ENCODE results near the gene ZNF614. TPM values are rescaled to one million over a fixed set of nuclear protein-coding genes. Genes with fewer than 3 reads are reported as not detected.
"Not testable (repeated sequence)": the region's sequence is repeated elsewhere in the genome, so short reads cannot be mapped to it uniquely, and the experiment has no call there.

The ZNF614 gene
- total RNA-seq, 4 donors from 2014 or later = 5.8 to 10.3 (median 7.7) TPM

- 95% methylated on average over 6 of the region's 6 CpGs for WGBS
- Histone ChIP-seq H3K27me3 (no peaks in the 10 kb centered on the region), H3K27ac (replicated peaks in 1 of 4) (no peak overlapping the region), H3K9me3 (peaks cover 15 to 83% (median 61%) of the 10 kb centered on the region in 4 donors), H3K36me3 (peaks cover 51 to 90% (median 76%) of the 10 kb centered on the region in 4 donors), H3K4me1 (no peaks in the 10 kb centered on the region), H3K4me3 (no peak overlapping the region)
- intact Hi-C loops (cut with DNase I) = no loop called here
- no peak for DNase-seq (ENCODE audit: extremely low spot score)
- TF ChIP-seq POLR2AphosphoS5 (IDR thresholded peaks at IDR 0.05) (no peak), POLR2A (IDR thresholded peaks at IDR 0.05; ENCODE audit: low read depth) (no peak), EP300 (IDR thresholded peaks at IDR 0.05) (no peak), CTCF (IDR thresholded peaks at IDR 0.05) (no peak)
Observed at GRCh38 chr19:52065399-52065798, 37.2 kb upstream of the ZNF614 start.

- DNase-seq (ENCODE audit: extremely low spot score) = not testable (repeated sequence)
- peaks cover 0 to 46% (median 33%) of the 10 kb centered on the region in 4 donors for H3K9me3 ChIP-seq
- WGBS = 86% methylated on average over 3 of the region's 3 CpGs
Observed at GRCh38 chr19:52056480-52056879, 28.3 kb upstream of the ZNF614 start.

GRCh38 chr19:52051736-52052135 lies 23.6 kb upstream of the ZNF614 start:
- H3K36me3 ChIP-seq; H3K27ac ChIP-seq (replicated peaks in 1 of 4); DNase-seq (ENCODE audit: extremely low spot score); H3K4me3 ChIP-seq; intact Hi-C loops (cut with DNase I); H3K27me3 ChIP-seq: not testable (repeated sequence)
- 56% methylated on average over 1 of the region's 1 CpG for WGBS
- Histone ChIP-seq H3K9me3 (peaks cover 0 to 23% (median 11%) of the 10 kb centered on the region in 4 donors), H3K4me1 (peaks cover 3 to 23% (median 19%) of the 10 kb centered on the region in 4 donors)

More at GRCh38 chr19:52056480-52056879, 28.3 kb upstream of the ZNF614 start:
- H3K36me3 ChIP-seq; H3K27ac ChIP-seq (replicated peaks in 1 of 4); H3K4me3 ChIP-seq; H3K4me1 ChIP-seq; H3K27me3 ChIP-seq; intact Hi-C loops (cut with DNase I): not testable (repeated sequence)

- Histone ChIP-seq H3K4me3 (peak within 1 kb of the TSS; percentile 63 to 86 (median 70)), H3K36me3 (peaks cover 18 to 29% (median 25%) of the 10 kb centered on the region in 4 donors), H3K9me3 (peaks cover 0 to 15% (median 8%) of the 10 kb centered on the region in 4 donors), H3K27me3 (no peaks in the 10 kb centered on the region), H3K4me1 (peaks cover 3 to 23% (median 19%) of the 10 kb centered on the region in 4 donors), H3K27ac (replicated peaks in 1 of 4) (peak within 1 kb of the TSS; percentile 91 to 95 (median 94))
- intact Hi-C loops (cut with DNase I) = loop anchor here (5.0 kb wide), 1 partner anchor 42 kb away; the partner anchor contains the start of gene ZNF615
- peak; percentile 98 for DNase-seq (ENCODE audit: extremely low spot score)
- under 1% methylated on average over 57 of the region's 60 CpGs for WGBS
- no peak for TF ChIP-seq EP300 (IDR thresholded peaks at IDR 0.05)
- TF ChIP-seq CTCF (IDR thresholded peaks at IDR 0.05) = peak in 1 of 3 experiments; percentile 7
- peak; percentile 80 to 91 for TF ChIP-seq POLR2AphosphoS5 (IDR thresholded peaks at IDR 0.05)
- TF ChIP-seq POLR2A (IDR thresholded peaks at IDR 0.05; ENCODE audit: low read depth) = peak; percentile 28
Observed at GRCh38 chr19:52048555-52049501, 20.6 kb upstream of the ZNF614 start, which contains the start of gene ZNF432. TSS of gene ZNF432 (minus strand) at chr19:52048838. CDS start at chr19:52046868, 1,970 bp downstream.

GRCh38 chr19:52039169-52039568 lies 11.0 kb upstream of the ZNF614 start:
- intact Hi-C loops (cut with DNase I) = no loop called here
- H3K27me3 ChIP-seq = no peaks in the 10 kb centered on the region
- WGBS = 98% methylated on average over 4 of the region's 4 CpGs
- no peaks in the 10 kb centered on the region for H3K4me1 ChIP-seq
- TF ChIP-seq POLR2AphosphoS5 (IDR thresholded peaks at IDR 0.05) (no peak), CTCF (IDR thresholded peaks at IDR 0.05) (no peak), EP300 (IDR thresholded peaks at IDR 0.05) (no peak), POLR2A (IDR thresholded peaks at IDR 0.05; ENCODE audit: low read depth) (no peak)
- peaks cover 10 to 73% (median 56%) of the 10 kb centered on the region in 4 donors for H3K9me3 ChIP-seq
- no peak for DNase-seq (ENCODE audit: extremely low spot score)
- no peak overlapping the region for H3K27ac ChIP-seq (replicated peaks in 1 of 4)
- peaks cover 73 to 93% (median 88%) of the 10 kb centered on the region in 4 donors for H3K36me3 ChIP-seq
- H3K4me3 ChIP-seq = no peak overlapping the region
